Transverse colon (tissue), 4 donors: ENCODE data around the gene SCN3A. TPM values are rescaled to one million over a fixed set of nuclear protein-coding genes. Genes with fewer than 3 reads are reported as not detected.

Experiments used
- DNase-seq: peaks from one replicate; pipeline ENCODE4 v3.0.0-alpha.2; 2019
- H3K27ac ChIP-seq, 4 donors: fragments of 200-600 bp; sonication (generic); 2 replicates each; pipeline ENCODE4 v1.5.1; 2016 to 2018; ENCODE audit warnings: inconsistent platforms in 4 of 4
- H3K27me3 ChIP-seq: fragments of 200-600 bp; sonication (generic); 2 replicates; pipeline ENCODE4 v1.5.1; 2017; ENCODE audit warnings: inconsistent platforms
- H3K36me3 ChIP-seq, 4 donors: fragments of 200-600 bp; sonication (generic); 2 replicates each; pipeline ENCODE4 v1.5.1; 2017 to 2019; ENCODE audit warnings: inconsistent platforms in 4 of 4
- H3K4me1 ChIP-seq, 4 donors: fragments of 200-600 bp; sonication (generic); 2 replicates each; pipeline ENCODE4 v1.5.1; 2017 to 2020; ENCODE audit warnings: inconsistent platforms in 4 of 4
- H3K4me3 ChIP-seq, 4 donors: fragments of 200-600 bp; sonication (generic); 1 replicate in 1 of 4; 2 replicates in 3 of 4; pipeline versions ENCODE4 v1.5.1 to v1.6.1; 2017 to 2019; ENCODE audit warnings: inconsistent platforms in 4 of 4
- H3K9me3 ChIP-seq, 2 donors: fragments of 200-600 bp; sonication (generic); 2 replicates each; pipeline ENCODE4 v1.5.1; 2017 to 2019; ENCODE audit warnings: inconsistent platforms in 2 of 2
- EP300 ChIP-seq: sonication (generic); formaldehyde crosslinking; IDR thresholded peaks from one replicate; pipeline ENCODE4 v1.6.1; 2017; ENCODE audit warnings: antibody characterized with exemption, low read depth
- POLR2A ChIP-seq: fragments of 450-650 bp; IDR thresholded peaks from one replicate; pipeline ENCODE4 v1.6.1; 2016; ENCODE audit warnings: antibody characterized with exemption, mild to moderate bottlenecking, moderate library complexity
- POLR2AphosphoS5 ChIP-seq, 3 donors: sonication (generic); formaldehyde crosslinking; IDR thresholded peaks; one replicate each; pipeline ENCODE4 v1.6.1; 2016; ENCODE audit warnings: antibody characterized with exemption in 3 of 3
- WGBS, 2 donors: methylation state at CpG; one replicate each; pipeline ENCODE4 v1.1.5; 2018; ENCODE audit warnings: low coverage in 1 of 2; 5-methylcytosine and 5-hydroxymethylcytosine counted together
- in situ Hi-C, 4 donors: fragments of 200-750 bp; cut with MboI; loops; one replicate each; pipeline versions ENCODE4 v1.15.0 to v1.15.1; 2017; ENCODE audit warnings: low sequenced_read_pairs in 3 of 4, low pct_ligation_motif_present in 1 of 4, low pct_unique_long_range_greater_than_20kb in 1 of 4
- intact Hi-C: fragments of 100-400 bp; cut with DNase I; formaldehyde crosslinking; loops from one replicate; pipeline ENCODE4 v1.15.1; 2023; ENCODE audit warnings: low total_unique reads
- total RNA-seq, 4 donors: library from RNA; depleted of rRNA; stranded (reverse); fragments of >200 nt; gene quantifications; one replicate each; pipeline ENCODE4 v1.1.0, GENCODE V29; 2016
- TF ChIP-seq, protein P1 (sequence below), 5 experiments: fragments of 200-600 bp in 3 of 5; fragments of 450-650 bp in 2 of 5; sonication (generic) in 3 of 5; IDR thresholded peaks; 1 replicate in 2 of 5; 2 replicates in 3 of 5; pipeline ENCODE4 v1.5.1; 2016 to 2017; ENCODE audit warnings: antibody characterized with exemption in 5 of 5, inconsistent platforms in 3 of 5, mild to moderate bottlenecking in 2 of 5, moderate library complexity in 1 of 5

The SCN3A gene
- total RNA-seq, 4 donors from 2014 or later, result 0.60 to 2.5 (median 1.4) TPM

GRCh38 chr2:165162466-165162865 is 41.4 kb downstream of the SCN3A start:
- TF ChIP-seq POLR2A (no peak), POLR2AphosphoS5 (IDR thresholded peaks at IDR 0.05) (no peak), EP300 (no peak)
- TF ChIP-seq, protein P1, sequence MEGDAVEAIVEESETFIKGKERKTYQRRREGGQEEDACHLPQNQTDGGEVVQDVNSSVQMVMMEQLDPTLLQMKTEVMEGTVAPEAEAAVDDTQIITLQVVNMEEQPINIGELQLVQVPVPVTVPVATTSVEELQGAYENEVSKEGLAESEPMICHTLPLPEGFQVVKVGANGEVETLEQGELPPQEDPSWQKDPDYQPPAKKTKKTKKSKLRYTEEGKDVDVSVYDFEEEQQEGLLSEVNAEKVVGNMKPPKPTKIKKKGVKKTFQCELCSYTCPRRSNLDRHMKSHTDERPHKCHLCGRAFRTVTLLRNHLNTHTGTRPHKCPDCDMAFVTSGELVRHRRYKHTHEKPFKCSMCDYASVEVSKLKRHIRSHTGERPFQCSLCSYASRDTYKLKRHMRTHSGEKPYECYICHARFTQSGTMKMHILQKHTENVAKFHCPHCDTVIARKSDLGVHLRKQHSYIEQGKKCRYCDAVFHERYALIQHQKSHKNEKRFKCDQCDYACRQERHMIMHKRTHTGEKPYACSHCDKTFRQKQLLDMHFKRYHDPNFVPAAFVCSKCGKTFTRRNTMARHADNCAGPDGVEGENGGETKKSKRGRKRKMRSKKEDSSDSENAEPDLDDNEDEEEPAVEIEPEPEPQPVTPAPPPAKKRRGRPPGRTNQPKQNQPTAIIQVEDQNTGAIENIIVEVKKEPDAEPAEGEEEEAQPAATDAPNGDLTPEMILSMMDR (IDR thresholded peaks at IDR 0.05), result no peak
- Histone ChIP-seq H3K4me3 (no peak overlapping the region), H3K27me3 (no peaks in the 10 kb centered on the region), H3K4me1 (no peaks in the 10 kb centered on the region), H3K27ac (no peak overlapping the region), H3K36me3 (no peaks in the 10 kb centered on the region), H3K9me3 (no peaks in the 10 kb centered on the region)
- DNase-seq, result no peak
- WGBS, 2 donors, result 70 to 75% methylated on average over 3 of the region's 3 CpGs
- intact Hi-C loops (no loop called here), in situ Hi-C loops (no loop called here)

GRCh38 chr2:165161510-165161909 is 42.3 kb downstream of the SCN3A start:
- Histone ChIP-seq H3K4me1 (no peaks in the 10 kb centered on the region), H3K27ac (no peak overlapping the region), H3K27me3 (no peaks in the 10 kb centered on the region), H3K36me3 (no peaks in the 10 kb centered on the region), H3K9me3 (no peaks in the 10 kb centered on the region), H3K4me3 (no peak overlapping the region)
- in situ Hi-C loops (no loop called here), intact Hi-C loops (no loop called here)
- no peak for DNase-seq
- 23 to 78% methylated on average over 2 of the region's 2 CpGs for WGBS, 2 donors
- TF ChIP-seq, protein P1 (IDR thresholded peaks at IDR 0.05), result no peak
- TF ChIP-seq EP300, result no peak
- TF ChIP-seq POLR2AphosphoS5 (IDR thresholded peaks at IDR 0.05), result no peak
- no peak for TF ChIP-seq POLR2A

GRCh38 chr2:165157160-165157559 is 46.7 kb downstream of the SCN3A start:
- Histone ChIP-seq H3K27me3 (no peaks in the 10 kb centered on the region), H3K4me1 (no peaks in the 10 kb centered on the region), H3K27ac (no peak overlapping the region), H3K4me3 (no peak overlapping the region), H3K9me3 (no peaks in the 10 kb centered on the region), H3K36me3 (no peaks in the 10 kb centered on the region)
- intact Hi-C loops (no loop called here), in situ Hi-C loops (no loop called here)
- 91 to 94% methylated on average over 4 of the region's 4 CpGs for WGBS, 2 donors
- DNase-seq, result no peak
- no peak for TF ChIP-seq POLR2AphosphoS5 (IDR thresholded peaks at IDR 0.05)

- in situ Hi-C loops (no loop called here), intact Hi-C loops (no loop called here)
- no peak overlapping the region for H3K4me3 ChIP-seq
- no peaks in the 10 kb centered on the region for H3K9me3 ChIP-seq
- H3K27ac ChIP-seq, result no peak overlapping the region
- no peaks in the 10 kb centered on the region for H3K4me1 ChIP-seq
- H3K27me3 ChIP-seq, result no peaks in the 10 kb centered on the region
- TF ChIP-seq, protein P1 (IDR thresholded peaks at IDR 0.05), result no peak
- TF ChIP-seq POLR2A (no peak), EP300 (no peak), POLR2AphosphoS5 (IDR thresholded peaks at IDR 0.05) (no peak)
- 83% methylated on average over 2 of the region's 2 CpGs; no CpG with 5 or more reads in 1 of the 2 donors for WGBS, 2 donors
- no peak for DNase-seq
- H3K36me3 ChIP-seq, result no peaks in the 10 kb centered on the region
Observed at GRCh38 chr2:165155152-165155551, 48.7 kb downstream of the SCN3A start.

DNA sequence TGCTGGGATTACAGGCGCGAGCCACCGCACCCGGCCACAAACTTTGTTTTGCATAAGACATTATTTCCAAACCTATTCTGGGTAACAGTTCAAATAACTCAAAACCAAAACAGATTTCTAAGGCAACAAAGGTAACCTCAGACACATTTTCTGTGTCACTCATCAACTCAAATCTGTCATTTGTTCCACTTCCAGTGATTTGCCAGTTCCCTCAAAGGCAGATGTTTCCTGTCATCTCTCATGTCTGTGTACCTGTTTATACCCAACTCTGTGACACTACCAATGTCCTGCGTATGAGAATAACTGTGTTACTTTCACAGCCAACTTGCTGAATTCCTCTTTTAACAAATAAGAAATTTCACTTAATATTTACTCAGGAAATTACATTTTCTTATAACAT is 54.4 kb downstream of the SCN3A start:
- WGBS, 2 donors, result 64 to 67% methylated on average over 1 to 5 of the region's 5 CpGs
- DNase-seq, result no peak

More for the DNA sequence above, 54.4 kb downstream of the SCN3A start:
- intact Hi-C loops (no loop called here), in situ Hi-C loops (no loop called here)
- H3K9me3 ChIP-seq, result no peaks in the 10 kb centered on the region
- no peak overlapping the region for H3K4me3 ChIP-seq
- H3K4me1 ChIP-seq, result no peaks in the 10 kb centered on the region
- no peaks in the 10 kb centered on the region for H3K27me3 ChIP-seq
- H3K27ac ChIP-seq, result no peak overlapping the region
- no peaks in the 10 kb centered on the region for H3K36me3 ChIP-seq
- TF ChIP-seq EP300 (no peak), POLR2AphosphoS5 (IDR thresholded peaks at IDR 0.05) (no peak), POLR2A (no peak)
- TF ChIP-seq, protein P1 (IDR thresholded peaks at IDR 0.05), result no peak
